ENCODE data around the gene CCDC6. TPM values are rescaled to one million over a fixed set of nuclear protein-coding genes. Genes with fewer than 3 reads are reported as not detected.
A peak's percentile ranks its signal among the peaks of the same experiment; 100 is the strongest.

CCDC6 gene
- total and polyA plus RNA-seq, 9 of the 15 experiments (the other 6 are each of a cell fraction or from before 2014, with no cell fraction given): 10.4 to 41.0 (median 20.9) TPM

DNA sequence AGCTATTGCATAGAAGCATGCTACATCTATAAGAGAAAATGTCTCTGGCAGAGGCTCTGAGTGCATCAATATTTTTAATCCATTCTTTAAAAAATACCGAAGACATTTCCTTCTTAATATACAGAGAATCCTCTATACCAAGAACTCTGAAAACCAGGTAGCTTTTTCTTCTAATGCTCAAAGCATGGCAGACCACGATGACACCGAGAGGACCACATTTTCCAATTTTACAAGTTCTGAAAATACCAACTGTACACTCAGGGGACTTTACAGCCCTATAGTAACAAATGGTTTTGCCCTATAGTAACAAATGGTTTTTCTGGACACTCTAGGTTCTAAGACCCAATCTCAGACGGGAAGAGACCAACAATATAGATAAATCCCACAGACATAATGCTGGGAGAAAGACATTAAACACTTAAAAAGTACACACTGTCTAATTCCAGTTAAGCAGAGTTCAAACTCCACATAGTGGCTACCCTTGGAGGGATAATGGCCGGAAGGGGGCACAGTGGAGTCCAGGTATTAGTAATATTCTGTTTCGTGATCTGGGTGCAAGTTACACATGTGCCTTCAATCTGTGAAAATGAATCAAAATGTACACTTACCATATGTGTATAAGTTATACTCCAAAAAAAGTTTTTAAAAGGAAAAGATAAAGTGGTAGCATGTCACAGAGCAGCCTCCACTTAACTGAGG, 26.2 kb downstream of the CCDC6 start:
- Histone ChIP-seq H3K9ac (ENCODE audit: insufficient read depth in 1 of 2, low read depth in 2 of 2, low read length in 2 of 2) (peak overlapping the region in 1 of 2 experiments; percentile 0; a peak in 1 of 4 replicates), H3K36me3 (ENCODE audit: control insufficient read depth, insufficient read depth, low read length) (no peaks in the 10 kb centered on the region; the same call in 2 of the 3 replicates), H3K9me1 (ENCODE audit: control insufficient read depth, insufficient read depth, low read length) (peaks cover 3% of the 10 kb centered on the region), H3K4me1 (replicated peaks in 1 of 2; ENCODE audit: control insufficient read depth in 2 of 2, insufficient read depth in 2 of 2, low read length in 2 of 2) (peaks cover 12 to 52% of the 10 kb centered on the region in 2 experiments), H3K4me3 (no peak overlapping the region), H3K27ac (ENCODE audit: extremely low read depth, low read depth, low read length) (peak overlapping the region; percentile 72; the same call in 1 of the 3 replicates), H3K4me2 (ENCODE audit: insufficient read depth, low read length) (peak overlapping the region; percentile 72), H3K79me2 (ENCODE audit: control insufficient read depth, insufficient read depth, low read length) (peaks cover 89% of the 10 kb centered on the region), H4K20me1 (replicated peaks; ENCODE audit: control insufficient read depth, insufficient read depth, low read length) (0 out of 2 replicates have a peak, but pooled peaks cover 4% of the 10 kb centered on the region), H3K9me3 (replicated peaks; ENCODE audit: control insufficient read depth, insufficient read depth, low read depth, low read length) (no peaks in the 10 kb centered on the region), H3K27me3 (ENCODE audit: control insufficient read depth in 2 of 2, insufficient read depth in 2 of 2, low read length in 2 of 2) (no peaks in the 10 kb centered on the region), H2AFZ (ENCODE audit: low read depth, low read length) (no peak overlapping the region)
- no peak for FAIRE-seq
- ATAC-seq: peak; percentile 66
- in situ Hi-C loops (cut with MboI): no loop called here
- no TSS peak for BruUV-seq (replicated peaks)
- ChIA-PET CTCF (ENCODE audit: low intra/inter-chr PET ratio) (interaction anchor here (1.1 kb wide), 1 partner anchor 25 kb away, joined by 4 read pairs; no protein-coding TSS in a partner anchor), POLR2A (interaction anchor here (1.0 kb wide), 1 partner anchor 92 kb away, joined by 4 read pairs; no protein-coding TSS in a partner anchor)
- intact Hi-C loops (cut with micrococcal nuclease): loop anchor here (1.0 kb wide), 1 partner anchor 26 kb away; the partner anchor contains the start of gene CCDC6
- WGBS (ENCODE audit: insufficient coverage, low coverage, missing lambda C conversion rate): 41% methylated on average over 6 of the region's 6 CpGs
- TF ChIP-seq, protein P1, sequence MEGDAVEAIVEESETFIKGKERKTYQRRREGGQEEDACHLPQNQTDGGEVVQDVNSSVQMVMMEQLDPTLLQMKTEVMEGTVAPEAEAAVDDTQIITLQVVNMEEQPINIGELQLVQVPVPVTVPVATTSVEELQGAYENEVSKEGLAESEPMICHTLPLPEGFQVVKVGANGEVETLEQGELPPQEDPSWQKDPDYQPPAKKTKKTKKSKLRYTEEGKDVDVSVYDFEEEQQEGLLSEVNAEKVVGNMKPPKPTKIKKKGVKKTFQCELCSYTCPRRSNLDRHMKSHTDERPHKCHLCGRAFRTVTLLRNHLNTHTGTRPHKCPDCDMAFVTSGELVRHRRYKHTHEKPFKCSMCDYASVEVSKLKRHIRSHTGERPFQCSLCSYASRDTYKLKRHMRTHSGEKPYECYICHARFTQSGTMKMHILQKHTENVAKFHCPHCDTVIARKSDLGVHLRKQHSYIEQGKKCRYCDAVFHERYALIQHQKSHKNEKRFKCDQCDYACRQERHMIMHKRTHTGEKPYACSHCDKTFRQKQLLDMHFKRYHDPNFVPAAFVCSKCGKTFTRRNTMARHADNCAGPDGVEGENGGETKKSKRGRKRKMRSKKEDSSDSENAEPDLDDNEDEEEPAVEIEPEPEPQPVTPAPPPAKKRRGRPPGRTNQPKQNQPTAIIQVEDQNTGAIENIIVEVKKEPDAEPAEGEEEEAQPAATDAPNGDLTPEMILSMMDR (IDR thresholded peaks at IDR 0.05 in 2 of 3, conservative IDR thresholded peaks at IDR 0.05 in 1 of 3; ENCODE audit: insufficient read depth in 2 of 3, low read depth in 1 of 3, low read length in 3 of 3): peak; percentile 52 to 59 (median 56); a peak in 5 of 6 replicates
- TF ChIP-seq, protein P2, sequence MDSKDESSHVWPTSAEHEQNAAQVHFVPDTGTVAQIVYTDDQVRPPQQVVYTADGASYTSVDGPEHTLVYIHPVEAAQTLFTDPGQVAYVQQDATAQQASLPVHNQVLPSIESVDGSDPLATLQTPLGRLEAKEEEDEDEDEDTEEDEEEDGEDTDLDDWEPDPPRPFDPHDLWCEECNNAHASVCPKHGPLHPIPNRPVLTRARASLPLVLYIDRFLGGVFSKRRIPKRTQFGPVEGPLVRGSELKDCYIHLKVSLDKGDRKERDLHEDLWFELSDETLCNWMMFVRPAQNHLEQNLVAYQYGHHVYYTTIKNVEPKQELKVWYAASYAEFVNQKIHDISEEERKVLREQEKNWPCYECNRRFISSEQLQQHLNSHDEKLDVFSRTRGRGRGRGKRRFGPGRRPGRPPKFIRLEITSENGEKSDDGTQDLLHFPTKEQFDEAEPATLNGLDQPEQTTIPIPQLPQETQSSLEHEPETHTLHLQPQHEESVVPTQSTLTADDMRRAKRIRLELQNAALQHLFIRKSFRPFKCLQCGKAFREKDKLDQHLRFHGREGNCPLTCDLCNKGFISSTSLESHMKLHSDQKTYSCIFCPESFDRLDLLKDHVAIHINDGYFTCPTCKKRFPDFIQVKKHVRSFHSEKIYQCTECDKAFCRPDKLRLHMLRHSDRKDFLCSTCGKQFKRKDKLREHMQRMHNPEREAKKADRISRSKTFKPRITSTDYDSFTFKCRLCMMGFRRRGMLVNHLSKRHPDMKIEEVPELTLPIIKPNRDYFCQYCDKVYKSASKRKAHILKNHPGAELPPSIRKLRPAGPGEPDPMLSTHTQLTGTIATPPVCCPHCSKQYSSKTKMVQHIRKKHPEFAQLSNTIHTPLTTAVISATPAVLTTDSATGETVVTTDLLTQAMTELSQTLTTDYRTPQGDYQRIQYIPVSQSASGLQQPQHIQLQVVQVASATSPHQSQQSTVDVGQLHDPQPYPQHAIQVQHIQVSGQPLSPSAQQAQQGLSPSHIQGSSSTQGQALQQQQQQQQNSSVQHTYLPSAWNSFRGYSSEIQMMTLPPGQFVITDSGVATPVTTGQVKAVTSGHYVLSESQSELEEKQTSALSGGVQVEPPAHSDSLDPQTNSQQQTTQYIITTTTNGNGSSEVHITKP (IDR thresholded peaks at IDR 0.05; ENCODE audit: partially characterized antibody): peak; percentile 36
- TF ChIP-seq RBM15 (IDR thresholded peaks at IDR 0.05; ENCODE audit: insufficient read depth, low read length) (no peak), RAD21 (CRISPR knock-in tag; conservative IDR thresholded peaks at IDR 0.05 in 1 of 2, IDR thresholded peaks at IDR 0.05 in 1 of 2) (peak; percentile 22 to 42; a peak in 2 of 4 replicates)
- peak in 1 of 4 experiments; percentile 44 for DNase-seq (ENCODE audit: extremely low read depth in 1 of 4, low spot score in 3 of 4)
